Measurements from ENCODE around the gene OR9Q2. TPM values are rescaled to one million over a fixed set of nuclear protein-coding genes. Genes with fewer than 3 reads are reported as not detected.
A peak's percentile ranks its signal among the peaks of the same experiment; 100 is the strongest.

The OR9Q2 gene
- total and polyA plus RNA-seq, 2 of the 13 experiments (the other 11 are each of a cell fraction or from before 2014, with no cell fraction given), result not detected

DNA sequence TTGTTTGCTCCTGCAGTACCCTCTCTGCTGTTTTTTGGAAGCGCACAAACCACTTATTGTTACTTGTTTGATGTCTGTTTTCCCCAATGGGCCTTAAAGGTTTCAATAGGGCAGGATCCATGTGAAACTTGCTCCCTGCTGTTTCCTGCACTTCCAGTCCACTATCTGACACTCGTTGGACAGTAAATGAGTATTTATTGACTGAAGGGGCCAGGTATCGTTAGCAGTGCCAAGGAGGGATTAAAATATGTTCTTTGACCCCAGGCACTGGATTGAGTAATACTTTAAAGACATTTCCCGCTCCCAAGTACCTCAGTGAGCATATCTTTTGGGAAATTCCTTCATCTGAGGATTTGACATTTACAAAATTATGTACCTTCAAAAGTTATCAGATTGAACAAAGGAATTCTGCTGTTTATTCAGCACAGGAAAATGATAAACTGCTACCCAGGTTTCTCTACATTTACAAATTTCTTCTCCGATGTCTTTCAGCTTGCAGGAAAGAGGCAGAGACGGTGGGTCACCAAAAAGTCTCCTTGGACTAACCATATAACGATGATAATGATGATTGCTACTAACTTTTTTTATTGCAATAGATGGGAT is 23.3 kb upstream of the OR9Q2 start (continued):
- TF ChIP-seq, protein P1, sequence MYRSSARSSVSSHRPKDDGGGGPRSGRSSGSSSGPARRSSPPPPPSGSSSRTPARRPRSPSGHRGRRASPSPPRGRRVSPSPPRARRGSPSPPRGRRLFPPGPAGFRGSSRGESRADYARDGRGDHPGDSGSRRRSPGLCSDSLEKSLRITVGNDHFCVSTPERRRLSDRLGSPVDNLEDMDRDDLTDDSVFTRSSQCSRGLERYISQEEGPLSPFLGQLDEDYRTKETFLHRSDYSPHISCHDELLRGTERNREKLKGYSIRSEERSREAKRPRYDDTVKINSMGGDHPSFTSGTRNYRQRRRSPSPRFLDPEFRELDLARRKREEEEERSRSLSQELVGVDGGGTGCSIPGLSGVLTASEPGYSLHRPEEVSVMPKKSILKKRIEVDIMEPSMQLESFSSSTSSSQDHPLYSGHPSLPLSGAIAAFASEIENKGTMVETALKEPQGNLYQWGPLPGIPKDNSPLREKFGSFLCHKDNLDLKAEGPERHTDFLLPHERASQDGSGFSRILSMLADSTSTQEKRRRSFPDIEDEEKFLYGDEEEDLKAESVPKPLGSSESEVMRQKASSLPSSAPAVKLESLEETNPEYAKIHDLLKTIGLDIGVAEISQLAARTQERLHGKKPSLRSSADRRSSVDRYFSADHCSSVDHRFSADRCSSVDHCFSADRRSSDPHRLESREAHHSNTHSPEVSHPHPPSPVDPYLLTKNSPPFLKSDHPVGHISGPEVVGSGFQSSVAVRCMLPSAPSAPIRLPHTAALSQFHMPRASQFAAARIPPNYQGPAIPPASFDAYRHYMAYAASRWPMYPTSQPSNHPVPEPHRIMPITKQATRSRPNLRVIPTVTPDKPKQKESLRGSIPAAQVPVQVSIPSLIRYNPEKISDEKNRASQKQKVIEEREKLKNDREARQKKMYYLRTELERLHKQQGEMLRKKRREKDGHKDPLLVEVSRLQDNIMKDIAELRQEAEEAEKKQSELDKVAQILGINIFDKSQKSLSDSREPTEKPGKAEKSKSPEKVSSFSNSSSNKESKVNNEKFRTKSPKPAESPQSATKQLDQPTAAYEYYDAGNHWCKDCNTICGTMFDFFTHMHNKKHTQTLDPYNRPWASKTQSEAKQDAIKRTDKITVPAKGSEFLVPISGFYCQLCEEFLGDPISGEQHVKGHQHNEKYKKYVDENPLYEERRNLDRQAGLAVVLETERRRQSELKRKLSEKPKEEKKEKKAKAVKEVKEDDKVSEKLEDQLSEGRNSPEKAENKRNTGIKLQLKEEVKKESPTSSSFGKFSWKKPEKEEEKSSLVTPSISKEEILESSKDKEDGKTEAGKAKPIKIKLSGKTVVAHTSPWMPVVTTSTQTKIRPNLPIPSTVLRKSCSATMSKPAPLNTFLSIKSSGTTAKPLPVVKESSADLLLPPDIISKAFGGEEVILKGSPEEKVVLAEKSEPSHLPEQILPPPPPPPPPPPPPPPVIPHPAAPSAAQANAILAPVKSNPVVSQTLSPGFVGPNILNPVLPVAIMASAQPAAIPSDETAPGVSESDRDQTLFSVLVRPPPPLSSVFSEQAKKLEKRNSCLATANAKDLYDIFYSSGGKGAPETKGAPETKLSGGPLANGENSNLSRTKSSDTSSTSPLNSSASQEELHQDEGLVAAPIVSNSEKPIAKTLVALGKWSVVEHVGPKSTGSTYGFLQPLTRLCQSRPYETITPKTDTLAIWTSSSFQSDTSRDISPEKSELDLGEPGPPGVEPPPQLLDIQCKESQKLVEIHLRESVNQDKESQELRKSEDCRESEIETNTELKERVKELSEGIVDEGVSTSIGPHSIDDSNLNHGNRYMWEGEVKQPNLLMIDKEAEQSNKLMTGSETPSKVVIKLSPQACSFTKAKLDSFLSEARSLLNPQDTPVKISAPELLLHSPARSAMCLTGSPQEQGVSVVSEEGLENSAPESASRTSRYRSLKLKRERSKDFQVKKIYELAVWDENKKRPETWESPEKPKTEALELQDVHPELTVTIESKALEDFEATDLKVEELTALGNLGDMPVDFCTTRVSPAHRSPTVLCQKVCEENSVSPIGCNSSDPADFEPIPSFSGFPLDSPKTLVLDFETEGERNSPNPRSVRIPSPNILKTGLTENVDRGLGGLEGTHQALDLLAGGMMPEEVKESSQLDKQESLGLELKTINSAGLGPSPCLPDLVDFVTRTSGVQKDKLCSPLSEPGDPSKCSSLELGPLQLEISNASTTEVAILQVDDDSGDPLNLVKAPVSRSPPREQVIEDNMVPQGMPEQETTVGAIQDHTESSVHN (CRISPR knock-in tag; IDR thresholded peaks at IDR 0.05), result no peak
- TF ChIP-seq, protein P2, sequence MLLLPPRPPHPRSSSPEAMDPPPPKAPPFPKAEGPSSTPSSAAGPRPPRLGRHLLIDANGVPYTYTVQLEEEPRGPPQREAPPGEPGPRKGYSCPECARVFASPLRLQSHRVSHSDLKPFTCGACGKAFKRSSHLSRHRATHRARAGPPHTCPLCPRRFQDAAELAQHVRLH (CRISPR knock-in tag; IDR thresholded peaks at IDR 0.05; ENCODE audit: borderline replicate concordance, low read depth), result peak; percentile 70; the same call in 1 of the 2 replicates
- TF ChIP-seq NPAS2 (CRISPR knock-in tag; IDR thresholded peaks at IDR 0.05; ENCODE audit: borderline replicate concordance), result no peak
- TF ChIP-seq NR2C2 (CRISPR knock-in tag; IDR thresholded peaks at IDR 0.05; ENCODE audit: borderline replicate concordance), result peak; percentile 56
- TF ChIP-seq, protein P3, sequence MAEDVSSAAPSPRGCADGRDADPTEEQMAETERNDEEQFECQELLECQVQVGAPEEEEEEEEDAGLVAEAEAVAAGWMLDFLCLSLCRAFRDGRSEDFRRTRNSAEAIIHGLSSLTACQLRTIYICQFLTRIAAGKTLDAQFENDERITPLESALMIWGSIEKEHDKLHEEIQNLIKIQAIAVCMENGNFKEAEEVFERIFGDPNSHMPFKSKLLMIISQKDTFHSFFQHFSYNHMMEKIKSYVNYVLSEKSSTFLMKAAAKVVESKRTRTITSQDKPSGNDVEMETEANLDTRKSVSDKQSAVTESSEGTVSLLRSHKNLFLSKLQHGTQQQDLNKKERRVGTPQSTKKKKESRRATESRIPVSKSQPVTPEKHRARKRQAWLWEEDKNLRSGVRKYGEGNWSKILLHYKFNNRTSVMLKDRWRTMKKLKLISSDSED (CRISPR knock-in tag; IDR thresholded peaks at IDR 0.05), result no peak
- no peak for TF ChIP-seq MED8 (CRISPR knock-in tag; IDR thresholded peaks at IDR 0.05; ENCODE audit: insufficient replicate concordance)
- TF ChIP-seq HOXA7 (CRISPR knock-in tag; IDR thresholded peaks at IDR 0.05), result no peak
- no peak for TF ChIP-seq ZNF569 (CRISPR knock-in tag; IDR thresholded peaks at IDR 0.05; ENCODE audit: borderline replicate concordance)
- TF ChIP-seq BORCS8-MEF2B (CRISPR knock-in tag; IDR thresholded peaks at IDR 0.05), result no peak
- TF ChIP-seq ZNF777 (CRISPR knock-in tag; IDR thresholded peaks at IDR 0.05), result no peak
- no peak for TF ChIP-seq ZNF782 (CRISPR knock-in tag; IDR thresholded peaks at IDR 0.05; ENCODE audit: borderline replicate concordance)
- no peak for TF ChIP-seq ZIK1 (CRISPR knock-in tag; IDR thresholded peaks at IDR 0.05; ENCODE audit: borderline replicate concordance, low read depth)
- TF ChIP-seq, protein P4, sequence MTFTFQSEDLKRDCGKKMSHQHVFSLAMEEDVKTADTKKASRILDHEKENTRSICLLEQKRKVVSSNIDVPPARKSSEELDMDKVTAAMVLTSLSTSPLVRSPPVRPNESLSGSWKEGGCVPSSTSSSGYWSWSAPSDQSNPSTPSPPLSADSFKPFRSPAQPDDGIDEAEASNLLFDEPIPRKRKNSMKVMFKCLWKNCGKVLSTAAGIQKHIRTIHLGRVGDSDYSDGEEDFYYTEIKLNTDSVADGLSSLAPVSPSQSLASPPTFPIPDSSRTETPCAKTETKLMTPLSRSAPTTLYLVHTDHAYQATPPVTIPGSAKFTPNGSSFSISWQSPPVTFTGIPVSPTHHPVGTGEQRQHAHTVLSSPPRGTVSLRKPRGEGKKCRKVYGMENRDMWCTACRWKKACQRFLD (CRISPR knock-in tag; IDR thresholded peaks at IDR 0.05; ENCODE audit: borderline replicate concordance), result no peak
- no peak; the same call in 1 of the 2 replicates for TF ChIP-seq ZNF614 (CRISPR knock-in tag; IDR thresholded peaks at IDR 0.05; ENCODE audit: borderline replicate concordance)
- no peak for TF ChIP-seq ZNF225 (CRISPR knock-in tag; IDR thresholded peaks at IDR 0.05)
- peak; percentile 34; the same call in 1 of the 2 replicates for TF ChIP-seq ZNF670 (CRISPR knock-in tag; IDR thresholded peaks at IDR 0.05; ENCODE audit: borderline replicate concordance)
- no peak for TF ChIP-seq ZNF619 (CRISPR knock-in tag; IDR thresholded peaks at IDR 0.05)
- peak; percentile 87 for TF ChIP-seq HDAC1 (CRISPR knock-in tag; IDR thresholded peaks at IDR 0.05)
- no peak for TF ChIP-seq ZFAT (CRISPR knock-in tag; conservative IDR thresholded peaks at IDR 0.05)

Measured in HepG2 (cell line).